ENCODE results near the gene ATP10B. TPM values are rescaled to one million over a fixed set of nuclear protein-coding genes. Genes with fewer than 3 reads are reported as not detected.

ATP10B gene
- total RNA-seq, 2 experiments from 2014 or later = not detected

DNA sequence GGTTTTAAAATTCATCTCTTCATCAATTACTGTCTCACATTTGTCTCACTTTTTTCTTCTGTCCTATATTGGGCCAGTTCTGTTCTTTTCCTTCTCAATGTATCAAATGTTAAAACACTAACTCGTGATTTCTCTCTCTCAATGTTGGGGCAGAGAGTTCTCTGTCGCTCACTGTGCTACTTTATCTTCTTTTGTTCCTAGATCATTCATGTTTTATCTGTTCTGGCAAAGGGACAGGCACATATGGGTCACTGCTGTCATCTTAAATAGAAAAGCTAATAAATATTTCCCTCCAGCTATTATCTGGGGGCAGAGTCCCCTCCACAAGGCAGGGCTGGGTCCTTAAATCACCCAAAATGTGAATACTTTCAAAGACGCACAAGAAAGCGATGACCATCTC, 216.3 kb downstream of the ATP10B start:
- TF ChIP-seq, protein P1, sequence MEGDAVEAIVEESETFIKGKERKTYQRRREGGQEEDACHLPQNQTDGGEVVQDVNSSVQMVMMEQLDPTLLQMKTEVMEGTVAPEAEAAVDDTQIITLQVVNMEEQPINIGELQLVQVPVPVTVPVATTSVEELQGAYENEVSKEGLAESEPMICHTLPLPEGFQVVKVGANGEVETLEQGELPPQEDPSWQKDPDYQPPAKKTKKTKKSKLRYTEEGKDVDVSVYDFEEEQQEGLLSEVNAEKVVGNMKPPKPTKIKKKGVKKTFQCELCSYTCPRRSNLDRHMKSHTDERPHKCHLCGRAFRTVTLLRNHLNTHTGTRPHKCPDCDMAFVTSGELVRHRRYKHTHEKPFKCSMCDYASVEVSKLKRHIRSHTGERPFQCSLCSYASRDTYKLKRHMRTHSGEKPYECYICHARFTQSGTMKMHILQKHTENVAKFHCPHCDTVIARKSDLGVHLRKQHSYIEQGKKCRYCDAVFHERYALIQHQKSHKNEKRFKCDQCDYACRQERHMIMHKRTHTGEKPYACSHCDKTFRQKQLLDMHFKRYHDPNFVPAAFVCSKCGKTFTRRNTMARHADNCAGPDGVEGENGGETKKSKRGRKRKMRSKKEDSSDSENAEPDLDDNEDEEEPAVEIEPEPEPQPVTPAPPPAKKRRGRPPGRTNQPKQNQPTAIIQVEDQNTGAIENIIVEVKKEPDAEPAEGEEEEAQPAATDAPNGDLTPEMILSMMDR (conservative IDR thresholded peaks at IDR 0.05; ENCODE audit: low read length) = no peak
- TF ChIP-seq EZH2phosphoT487 (IDR thresholded peaks at IDR 0.05; ENCODE audit: borderline replicate concordance, low read depth, low read length) = no peak
- no peaks in the 10 kb centered on the region for H3K9me2 ChIP-seq (ENCODE audit: insufficient read depth, low read length)
- no peaks in the 10 kb centered on the region for H3K36me3 ChIP-seq (ENCODE audit: insufficient read depth, low read length)
- H3K4me3 ChIP-seq (ENCODE audit: low read depth, low read length, poor library complexity, severe bottlenecking) = no peak overlapping the region
- no peaks in the 10 kb centered on the region for H3K4me1 ChIP-seq (ENCODE audit: insufficient read depth, low read length, poor library complexity, severe bottlenecking)
- intact Hi-C loops (cut with micrococcal nuclease; ENCODE audit: unreplicated experiment) = no loop called here
- H3K27ac ChIP-seq (ENCODE audit: low read depth, low read length, poor library complexity, severe bottlenecking) = no peak overlapping the region
- no TSS peak for BruUV-seq (replicated peaks)
- H3K79me2 ChIP-seq (ENCODE audit: insufficient read depth, low read depth, low read length) = no peaks in the 10 kb centered on the region
- no peak overlapping the region for H2AFZ ChIP-seq (ENCODE audit: low read length)
- H4K20me1 ChIP-seq (ENCODE audit: insufficient read depth, low read length) = no peaks in the 10 kb centered on the region
- H3K4me2 ChIP-seq (ENCODE audit: low read length) = no peak overlapping the region
- ChIA-PET POLR2A (no interaction called here), CTCF (ENCODE audit: unreplicated experiment) (no interaction called here)
- H3K9me3 ChIP-seq (ENCODE audit: low read length) = no peaks in the 10 kb centered on the region
- DNase-seq (ENCODE audit: low spot score) = no peak

GRCh38 chr5:160635046-160635445, 217.0 kb downstream of the ATP10B start:
- H2AFZ ChIP-seq (ENCODE audit: low read length) = no peak overlapping the region
- H3K36me3 ChIP-seq (ENCODE audit: insufficient read depth, low read length) = no peaks in the 10 kb centered on the region
- POLR2A ChIA-PET = no interaction called here
- TF ChIP-seq, protein P1 (conservative IDR thresholded peaks at IDR 0.05; ENCODE audit: low read length) = no peak
- TF ChIP-seq EZH2phosphoT487 (IDR thresholded peaks at IDR 0.05; ENCODE audit: borderline replicate concordance, low read depth, low read length) = no peak
- no peaks in the 10 kb centered on the region for H3K9me2 ChIP-seq (ENCODE audit: insufficient read depth, low read length)
- no peaks in the 10 kb centered on the region for H3K9me3 ChIP-seq (ENCODE audit: low read length)
- no peak overlapping the region for H3K4me3 ChIP-seq (ENCODE audit: low read depth, low read length, poor library complexity, severe bottlenecking)
- no peaks in the 10 kb centered on the region for H3K4me1 ChIP-seq (ENCODE audit: insufficient read depth, low read length, poor library complexity, severe bottlenecking)
- no TSS peak for BruUV-seq (replicated peaks)
- H3K79me2 ChIP-seq (ENCODE audit: insufficient read depth, low read depth, low read length) = no peaks in the 10 kb centered on the region
- no peak overlapping the region for H3K4me2 ChIP-seq (ENCODE audit: low read length)
- DNase-seq (ENCODE audit: low spot score) = no peak
- CTCF ChIA-PET (ENCODE audit: unreplicated experiment) = no interaction called here
- H3K27ac ChIP-seq (ENCODE audit: low read depth, low read length, poor library complexity, severe bottlenecking) = no peak overlapping the region
- intact Hi-C loops (cut with micrococcal nuclease; ENCODE audit: unreplicated experiment) = no loop called here
- no peaks in the 10 kb centered on the region for H4K20me1 ChIP-seq (ENCODE audit: insufficient read depth, low read length)

DNA sequence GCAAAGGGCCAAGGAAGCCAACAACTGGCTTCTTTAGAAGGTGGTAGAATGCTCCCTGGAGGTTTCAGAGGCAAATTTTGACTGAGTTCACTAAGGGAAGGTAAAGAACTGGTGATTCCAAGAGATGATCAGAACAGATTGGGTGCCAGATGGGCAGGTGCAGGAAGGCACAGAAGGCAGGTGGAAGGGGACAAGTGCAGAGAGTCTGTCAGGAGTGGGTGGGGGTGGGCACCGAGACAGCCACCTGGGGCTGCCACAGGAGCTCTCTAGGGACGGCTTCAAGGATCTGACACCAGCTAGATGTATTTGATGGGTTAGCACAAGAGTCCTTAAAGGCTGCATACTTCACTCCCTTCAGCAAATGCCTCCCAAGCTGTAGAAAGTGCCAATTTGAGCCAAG, 223.0 kb downstream of the ATP10B start:
- H2AFZ ChIP-seq (ENCODE audit: low read length) = no peak overlapping the region
- intact Hi-C loops (cut with micrococcal nuclease; ENCODE audit: unreplicated experiment) = no loop called here
- DNase-seq (ENCODE audit: low spot score) = no peak
- ChIA-PET CTCF (ENCODE audit: unreplicated experiment) (no interaction called here), POLR2A (no interaction called here)
- no peak overlapping the region for H3K27ac ChIP-seq (ENCODE audit: low read depth, low read length, poor library complexity, severe bottlenecking)
- H3K4me2 ChIP-seq (ENCODE audit: low read length) = no peak overlapping the region
- no peaks in the 10 kb centered on the region for H4K20me1 ChIP-seq (ENCODE audit: insufficient read depth, low read length)
- BruUV-seq (replicated peaks) = no TSS peak
- no peaks in the 10 kb centered on the region for H3K9me2 ChIP-seq (ENCODE audit: insufficient read depth, low read length)
- H3K4me3 ChIP-seq (ENCODE audit: low read depth, low read length, poor library complexity, severe bottlenecking) = no peak overlapping the region
- no peak for TF ChIP-seq EZH2phosphoT487 (IDR thresholded peaks at IDR 0.05; ENCODE audit: borderline replicate concordance, low read depth, low read length)
- TF ChIP-seq, protein P1 (conservative IDR thresholded peaks at IDR 0.05; ENCODE audit: low read length) = no peak
- no peaks in the 10 kb centered on the region for H3K36me3 ChIP-seq (ENCODE audit: insufficient read depth, low read length)
- H3K79me2 ChIP-seq (ENCODE audit: insufficient read depth, low read depth, low read length) = no peaks in the 10 kb centered on the region
- no peaks in the 10 kb centered on the region for H3K9me3 ChIP-seq (ENCODE audit: low read length)
- no peaks in the 10 kb centered on the region for H3K4me1 ChIP-seq (ENCODE audit: insufficient read depth, low read length, poor library complexity, severe bottlenecking)
